Hematopoietic multipotent progenitor cell treated with erythropoietin and hydrocortisone succinate and interleukin-3 and kit ligand, for 8 days (in vitro differentiated cells): Measurements from ENCODE around the gene TAF1B.

Experiments used
- DNase-seq: peaks from one replicate; pipeline ENCODE4 v3.0.0-alpha.2; 2015

TAF1B gene

GRCh38 chr2:9970200-9971044 is 127.1 kb downstream of the TAF1B start:
- no peak for DNase-seq

- no peak for DNase-seq
Observed at GRCh38 chr2:9971105-9971818, 128.0 kb downstream of the TAF1B start.

GRCh38 chr2:9971890-9972289 is 128.6 kb downstream of the TAF1B start:
- no peak for DNase-seq

- no peak for DNase-seq
Observed at GRCh38 chr2:9972621-9973479, 129.6 kb downstream of the TAF1B start.

- DNase-seq: no peak
Observed at GRCh38 chr2:9973690-9974089, 130.4 kb downstream of the TAF1B start.

- no peak for DNase-seq
Observed at GRCh38 chr2:9974343-9974742, 131.1 kb downstream of the TAF1B start.

GRCh38 chr2:9975328-9975727 is 132.1 kb downstream of the TAF1B start:
- no peak for DNase-seq

GRCh38 chr2:9975805-9976447 is 132.7 kb downstream of the TAF1B start:
- peak; percentile 56 for DNase-seq

- no peak for DNase-seq
Observed at GRCh38 chr2:9979977-9980376, 136.7 kb downstream of the TAF1B start.

GRCh38 chr2:9980520-9980919 is 137.2 kb downstream of the TAF1B start:
- no peak for DNase-seq

- no peak for DNase-seq
Observed at GRCh38 chr2:9981655-9982054, 138.4 kb downstream of the TAF1B start.

- no peak for DNase-seq
Observed at GRCh38 chr2:9982248-9982647, 139.0 kb downstream of the TAF1B start.

- DNase-seq: no peak
Observed at GRCh38 chr2:9982891-9983290, 139.6 kb downstream of the TAF1B start.

- no peak for DNase-seq
Observed at GRCh38 chr2:9983401-9984216, 140.3 kb downstream of the TAF1B start.
